HepG2 (cell line): ENCODE data around the gene INTS3. TPM values are rescaled to one million over a fixed set of nuclear protein-coding genes. Genes with fewer than 3 reads are reported as not detected.

ENCODE experiments used
- ATAC-seq: fragments of 200-7000 bp; cut with Tn5 transposase; 3 replicates; pipeline ENCODE4 v1.9.1; 2020; ENCODE audit warnings: mild to moderate bottlenecking, moderate library complexity
- BruUV-seq: library from RNA; stranded (reverse); fragments of 400-500 nt; replicated peaks from 2 replicates; lab custom pipeline; 2021; lab: Mats Ljungman, UMichigan
- CTCF ChIA-PET: fragments of 300-600 bp; formaldehyde crosslinking; extraction: SDS; loops from one replicate; lab custom pipeline; 2021; ENCODE audit warnings: low total read pairs, inconsistent platforms, low intra/inter-chr PET ratio; lab: Yijun Ruan, JAX
- POLR2A ChIA-PET: fragments of 350-600 bp; sonication (Branson Sonifier 250); formaldehyde crosslinking; loops from one replicate; lab custom pipeline; 2020; ENCODE audit warnings: antibody characterized with exemption, inconsistent platforms; lab: Yijun Ruan, JAX
- DNase-seq: peaks from one replicate; pipeline ENCODE4 v3.0.0-alpha.2; 2015; ENCODE audit warnings: low spot score
- FAIRE-seq: peaks from 3 replicates; lab custom pipeline; 2011; peaks lifted over from hg19 to GRCh38; lab: Jason Lieb, UNC
- H2AFZ ChIP-seq: one replicate; pipeline ENCODE4 v1.6.1; 2011; ENCODE audit warnings: low read length, inconsistent platforms
- H3K27ac ChIP-seq: fragments of 300-600 bp; 3 replicates; pipeline ENCODE4 v1.8.0; 2011; ENCODE audit warnings: mixed run types, mild to moderate bottlenecking, mixed read lengths, low read length, inconsistent platforms; ENCODE audit not compliant: insufficient read depth; ENCODE audit errors: extremely low read length
- H3K27me3 ChIP-seq, 2 experiments: fragments of 200-600 bp in 1 of 2; 2 replicates in 1 of 2; 3 replicates in 1 of 2; pipeline versions ENCODE4 v1.6.0 to v1.8.0; 2011; ENCODE audit warnings: low read length in 2 of 2, mild to moderate bottlenecking in 2 of 2, moderate library complexity in 2 of 2, inconsistent platforms in 1 of 2; ENCODE audit not compliant: insufficient read depth in 2 of 2, control insufficient read depth in 1 of 2
- H3K36me3 ChIP-seq, 2 experiments: fragments of 200-600 bp in 1 of 2; replicated peaks in 1 of 2; 2 replicates in 1 of 2; 3 replicates in 1 of 2; pipeline versions ENCODE4 v1.5.1 to v1.8.0; 2011; ENCODE audit warnings: low read length in 2 of 2, inconsistent platforms in 1 of 2; ENCODE audit not compliant: insufficient read depth in 2 of 2, control insufficient read depth in 1 of 2
- H3K4me1 ChIP-seq: 2 replicates; pipeline ENCODE4 v1.5.1; 2012; ENCODE audit warnings: low read length, inconsistent platforms; ENCODE audit not compliant: insufficient read depth
- H3K4me2 ChIP-seq: 2 replicates; pipeline ENCODE4 v1.6.0; 2011; ENCODE audit warnings: low read depth, low read length, inconsistent platforms
- H3K4me3 ChIP-seq, 3 experiments: fragments of 200-600 bp in 1 of 3; sonication (generic), shearing (Covaris generic) in 1 of 3; replicated peaks in 1 of 3; 2 replicates each; pipeline ENCODE4 v1.5.1; 2011 to 2016; ENCODE audit warnings: low read length in 3 of 3, inconsistent platforms in 2 of 3, low read depth in 2 of 3, mild to moderate bottlenecking in 2 of 3, control low read depth in 1 of 3, mixed read lengths in 1 of 3; ENCODE audit not compliant: insufficient read depth in 1 of 3
- H3K79me2 ChIP-seq: one replicate; pipeline ENCODE4 v1.6.1; 2011; ENCODE audit warnings: low read length, inconsistent platforms; ENCODE audit not compliant: insufficient read depth
- H3K9ac ChIP-seq: 2 replicates; pipeline ENCODE4 v1.6.0; 2011; ENCODE audit warnings: mild to moderate bottlenecking, low read depth, low read length, inconsistent platforms; ENCODE audit not compliant: insufficient read depth
- H3K9me3 ChIP-seq: 2 replicates; pipeline ENCODE4 v1.5.1; 2012; ENCODE audit warnings: mild to moderate bottlenecking, low read length
- H4K20me1 ChIP-seq: 2 replicates; pipeline ENCODE4 v1.6.0; 2011; ENCODE audit warnings: inconsistent platforms, mild to moderate bottlenecking, low read length, moderate library complexity; ENCODE audit not compliant: insufficient read depth
- CCDC6 ChIP-seq: sonication (generic); formaldehyde crosslinking; IDR thresholded peaks from 2 replicates; pipeline ENCODE4 v1.8.1; 2022; ENCODE audit warnings: mild to moderate bottlenecking, missing genetic modification reagents, moderate library complexity
- EP300 ChIP-seq, 3 experiments: sonication (generic) in 1 of 3; formaldehyde crosslinking in 1 of 3; IDR thresholded peaks; 2 replicates each; pipeline versions ENCODE4 v1.5.1 to v1.6.1; 2011 to 2020; ENCODE audit warnings: low read depth in 2 of 3, low read length in 2 of 3, borderline replicate concordance in 1 of 3, improper control_type of control experiment in 1 of 3, mild to moderate bottlenecking in 1 of 3, missing genetic modification reagents in 1 of 3, moderate library complexity in 1 of 3
- HDAC2 ChIP-seq: sonication (generic); formaldehyde crosslinking; IDR thresholded peaks from 2 replicates; pipeline ENCODE4 v1.4.0; 2020; ENCODE audit warnings: missing genetic modification reagents
- IRF9 ChIP-seq: sonication (generic); formaldehyde crosslinking; IDR thresholded peaks from 2 replicates; pipeline ENCODE4 v1.8.0; 2022; ENCODE audit warnings: missing genetic modification reagents, mild to moderate bottlenecking, borderline replicate concordance
- PBX2 ChIP-seq: IDR thresholded peaks from 2 replicates; pipeline ENCODE4 v1.6.1; 2016; ENCODE audit warnings: control low read depth
- RORA ChIP-seq: sonication (generic); formaldehyde crosslinking; IDR thresholded peaks from 2 replicates; pipeline ENCODE4 v1.5.0; 2020; ENCODE audit warnings: mild to moderate bottlenecking, missing genetic modification reagents, moderate library complexity
- TARDBP ChIP-seq: sonication (generic); formaldehyde crosslinking; IDR thresholded peaks from 2 replicates; pipeline ENCODE4 v1.8.0; 2022; ENCODE audit warnings: mild to moderate bottlenecking, missing genetic modification reagents
- ZFY ChIP-seq: sonication (generic); formaldehyde crosslinking; IDR thresholded peaks from 2 replicates; pipeline ENCODE4 v1.4.0; 2020; ENCODE audit warnings: missing genetic modification reagents
- ZNF367 ChIP-seq: sonication (generic); formaldehyde crosslinking; IDR thresholded peaks from 2 replicates; pipeline ENCODE4 v1.4.0; 2020; ENCODE audit warnings: missing genetic modification reagents, borderline replicate concordance
- ZNF607 ChIP-seq: sonication (generic); formaldehyde crosslinking; IDR thresholded peaks from 2 replicates; pipeline ENCODE4 v1.5.1; 2020; ENCODE audit warnings: missing genetic modification reagents, mild to moderate bottlenecking, borderline replicate concordance
- WGBS: methylation state at CpG from one replicate; pipeline ENCODE4 v1.1.6; 2017; ENCODE audit warnings: low lambda C conversion rate; 5-methylcytosine and 5-hydroxymethylcytosine counted together
- in situ Hi-C: cut with HindIII; loops from 2 replicates; pipeline ENCODE4 v1.10.0; 2017; ENCODE audit warnings: low pct_unique_long_range_greater_than_20kb; ENCODE audit not compliant: extremely low pct_ligation_motif_present
- intact Hi-C: fragments of 100-400 bp; cut with micrococcal nuclease; formaldehyde crosslinking; loops from one replicate; pipeline ENCODE4 v1.10.0; 2022; ENCODE audit not compliant: unreplicated experiment
- polyA plus RNA-seq, 8 experiments: library from polyadenylated mRNA; depleted of rRNA in 3 of 8; stranded (reverse) in 7 of 8; unstranded in 1 of 8; fragments of >200 nt; fragmentation: Illumina TruSeq in 4 of 8; extraction: Trizol in 4 of 8; gene quantifications; 2 replicates each; pipeline versions ENCODE4 v1.2.1 to v1.2.3, GENCODE V29; 2011 to 2016; ENCODE audit warnings: low read depth in 4 of 8, missing spikeins in 1 of 8, mixed read lengths in 1 of 8; ENCODE audit not compliant: insufficient read depth in 1 of 8
- total RNA-seq, 5 experiments: library from RNA; depleted of rRNA; stranded (reverse); fragments of >200 nt; fragmentation: Illumina TruSeq; extraction: Trizol; gene quantifications; 2 replicates each; pipeline ENCODE4 v1.2.3, GENCODE V29; 2016; ENCODE audit warnings: low read depth in 1 of 5
- TF ChIP-seq, protein P1 (sequence below): sonication (generic); formaldehyde crosslinking; IDR thresholded peaks from 2 replicates; pipeline ENCODE4 v1.4.0; 2020; ENCODE audit warnings: missing genetic modification reagents
- TF ChIP-seq, protein P2 (sequence below): sonication (generic); formaldehyde crosslinking; IDR thresholded peaks from 2 replicates; pipeline ENCODE4 v1.4.0; 2020; ENCODE audit warnings: mild to moderate bottlenecking, low read depth, missing genetic modification reagents
- TF ChIP-seq, protein P3 (sequence below): sonication (generic); formaldehyde crosslinking; conservative IDR thresholded peaks from 2 replicates; pipeline ENCODE4 v1.8.0; 2022; ENCODE audit warnings: missing genetic modification reagents

Gene INTS3
- total and polyA plus RNA-seq, 2 of the 13 experiments (the other 11 are each of a cell fraction or from before 2014, with no cell fraction given) = 17.2 to 27.2 TPM

GRCh38 chr1:153776352-153776751, 48.5 kb downstream of the INTS3 start:
- ATAC-seq = peak; percentile 2

More at GRCh38 chr1:153776352-153776751, 48.5 kb downstream of the INTS3 start:
- CTCF ChIA-PET = no interaction called here
- Histone ChIP-seq H4K20me1 (no peaks in the 10 kb centered on the region), H3K27ac (no peak overlapping the region), H3K9ac (peak overlapping the region; percentile 63; the same call in 1 of the 2 replicates), H3K79me2 (no peaks in the 10 kb centered on the region), H3K4me3 (peak overlapping the region; percentile 70 to 83 (median 75)), H2AFZ (no peak overlapping the region), H3K9me3 (no peaks in the 10 kb centered on the region), H3K27me3 (no peaks in the 10 kb centered on the region), H3K4me1 (peaks cover 57% of the 10 kb centered on the region), H3K4me2 (peak overlapping the region; percentile 92), H3K36me3 (peaks cover 6 to 20% of the 10 kb centered on the region in 2 experiments; a peak in 3 of 5 replicates)
- in situ Hi-C loops (loop anchor here (10.0 kb wide), 1 partner anchor 262 kb away; no protein-coding TSS in a partner anchor), intact Hi-C loops (no loop called here)
- TF ChIP-seq, protein P1, sequence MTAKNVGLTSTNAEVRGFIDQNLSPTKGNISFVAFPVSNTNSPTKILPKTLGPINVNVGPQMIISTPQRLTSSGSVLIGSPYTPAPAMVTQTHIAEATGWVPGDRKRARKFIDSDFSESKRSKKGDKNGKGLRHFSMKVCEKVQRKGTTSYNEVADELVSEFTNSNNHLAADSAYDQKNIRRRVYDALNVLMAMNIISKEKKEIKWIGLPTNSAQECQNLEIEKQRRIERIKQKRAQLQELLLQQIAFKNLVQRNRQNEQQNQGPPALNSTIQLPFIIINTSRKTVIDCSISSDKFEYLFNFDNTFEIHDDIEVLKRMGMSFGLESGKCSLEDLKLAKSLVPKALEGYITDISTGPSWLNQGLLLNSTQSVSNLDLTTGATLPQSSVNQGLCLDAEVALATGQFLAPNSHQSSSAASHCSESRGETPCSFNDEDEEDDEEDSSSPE = no peak
- TF ChIP-seq ZNF607 (CRISPR knock-in tag) (no peak), IRF9 (no peak), HDAC2 (CRISPR knock-in tag) (no peak), TARDBP (CRISPR knock-in tag) (no peak), EP300 (IDR thresholded peaks at IDR 0.05; ENCODE audit: low read depth in 2 of 2, low read length in 2 of 2) (no peak), EP300 (CRISPR knock-in tag; IDR thresholded peaks at IDR 0.05; ENCODE audit: borderline replicate concordance) (no peak), PBX2 (CRISPR knock-in tag) (no peak), RORA (CRISPR knock-in tag) (no peak), ZNF367 (CRISPR knock-in tag) (no peak), ZFY (no peak), CCDC6 (CRISPR knock-in tag) (no peak)
- TF ChIP-seq, protein P2, sequence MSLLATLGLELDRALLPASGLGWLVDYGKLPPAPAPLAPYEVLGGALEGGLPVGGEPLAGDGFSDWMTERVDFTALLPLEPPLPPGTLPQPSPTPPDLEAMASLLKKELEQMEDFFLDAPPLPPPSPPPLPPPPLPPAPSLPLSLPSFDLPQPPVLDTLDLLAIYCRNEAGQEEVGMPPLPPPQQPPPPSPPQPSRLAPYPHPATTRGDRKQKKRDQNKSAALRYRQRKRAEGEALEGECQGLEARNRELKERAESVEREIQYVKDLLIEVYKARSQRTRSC (CRISPR knock-in tag) = no peak
- TF ChIP-seq, protein P3, sequence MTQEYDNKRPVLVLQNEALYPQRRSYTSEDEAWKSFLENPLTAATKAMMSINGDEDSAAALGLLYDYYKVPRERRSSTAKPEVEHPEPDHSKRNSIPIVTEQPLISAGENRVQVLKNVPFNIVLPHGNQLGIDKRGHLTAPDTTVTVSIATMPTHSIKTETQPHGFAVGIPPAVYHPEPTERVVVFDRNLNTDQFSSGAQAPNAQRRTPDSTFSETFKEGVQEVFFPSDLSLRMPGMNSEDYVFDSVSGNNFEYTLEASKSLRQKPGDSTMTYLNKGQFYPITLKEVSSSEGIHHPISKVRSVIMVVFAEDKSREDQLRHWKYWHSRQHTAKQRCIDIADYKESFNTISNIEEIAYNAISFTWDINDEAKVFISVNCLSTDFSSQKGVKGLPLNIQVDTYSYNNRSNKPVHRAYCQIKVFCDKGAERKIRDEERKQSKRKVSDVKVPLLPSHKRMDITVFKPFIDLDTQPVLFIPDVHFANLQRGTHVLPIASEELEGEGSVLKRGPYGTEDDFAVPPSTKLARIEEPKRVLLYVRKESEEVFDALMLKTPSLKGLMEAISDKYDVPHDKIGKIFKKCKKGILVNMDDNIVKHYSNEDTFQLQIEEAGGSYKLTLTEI (CRISPR knock-in tag) = no peak
- POLR2A ChIA-PET = interaction anchor here (0.7 to 2.4 kb wide), 13 partner anchors 10 to 273 kb away, joined by 3 to 14 read pairs (median 4); partner anchors contain the start of genes INTS3, JTB, RPS27 and S100A1
- 37% methylated on average over 5 of the region's 10 CpGs for WGBS
- no TSS peak for BruUV-seq
- FAIRE-seq = no peak
- no peak for DNase-seq
